ENCODE data around the gene MAD1L1. TPM values are rescaled to one million over a fixed set of nuclear protein-coding genes. Genes with fewer than 3 reads are reported as not detected.

MAD1L1 gene
- total and polyA plus RNA-seq, 2 of the 4 experiments (the other 2 are of a cell fraction), result 29.0 to 40.9 TPM

DNA sequence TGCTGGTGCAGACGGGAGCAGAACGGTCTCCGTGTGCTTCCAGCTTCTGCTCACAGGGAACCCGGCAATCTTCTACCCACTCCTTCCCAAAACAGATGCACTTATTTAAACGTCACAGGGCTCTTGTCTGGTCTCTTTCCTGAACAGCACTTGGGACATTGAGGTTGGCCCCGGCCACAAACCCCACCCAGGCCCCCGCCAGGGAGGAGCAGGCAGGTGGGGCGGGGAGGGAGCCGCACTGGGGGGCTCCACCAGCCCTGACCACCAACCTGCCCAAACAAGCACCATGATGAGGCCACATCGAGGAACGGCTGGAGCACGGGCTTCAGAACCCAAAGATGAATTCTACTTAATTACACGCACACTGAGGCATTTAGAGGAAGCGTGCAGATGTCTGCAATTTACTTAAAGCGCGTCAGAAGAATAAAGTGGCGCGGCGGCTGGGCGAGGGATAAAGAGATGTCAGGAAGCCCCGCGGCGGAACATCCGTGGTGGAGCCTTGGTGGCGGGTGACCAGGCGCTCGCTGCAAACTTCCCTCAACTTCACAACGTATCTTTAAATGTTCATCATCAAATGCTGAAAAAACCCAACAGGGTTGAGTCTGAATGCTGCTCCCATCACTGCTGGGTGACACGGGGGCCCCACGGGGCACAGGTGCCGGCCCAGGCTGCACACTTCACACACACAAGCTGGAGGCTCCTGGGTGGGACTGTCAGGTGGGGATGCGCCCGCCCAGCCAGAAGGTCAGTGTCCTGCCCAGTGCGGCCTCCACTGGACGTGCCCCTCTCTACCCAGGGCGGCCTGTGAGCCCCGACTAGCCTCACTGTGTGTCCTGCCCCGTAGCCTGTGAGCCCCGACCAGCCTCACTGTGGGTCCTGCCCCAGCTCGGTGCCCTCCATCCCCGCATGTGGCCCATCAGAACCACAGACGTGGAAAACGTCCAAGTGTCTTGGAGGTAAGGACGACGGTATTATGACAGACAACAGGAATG lies 279.2 kb downstream of the MAD1L1 start:
- POLR2A ChIA-PET (ENCODE audit: unreplicated experiment), result no interaction called here

More for the DNA sequence above, 279.2 kb downstream of the MAD1L1 start:
- H4K91ac ChIP-seq (ENCODE audit: insufficient read depth, low read depth, low read length), result no peak overlapping the region
- H3K27me3 ChIP-seq (ENCODE audit: control insufficient read depth, insufficient read depth, low read length), result no peaks in the 10 kb centered on the region
- no peaks in the 10 kb centered on the region for H3K4me1 ChIP-seq (ENCODE audit: control insufficient read depth, insufficient read depth, low read length)
- no peak overlapping the region for H2AFZ ChIP-seq (replicated peaks; ENCODE audit: low read length, poor library complexity)
- H3K4me2 ChIP-seq (ENCODE audit: low read depth, low read length), result no peak overlapping the region
- peaks cover 2% of the 10 kb centered on the region; the same call in 1 of the 2 replicates for H3K9me1 ChIP-seq (ENCODE audit: insufficient read depth, low read length)
- no peak overlapping the region for H3K9ac ChIP-seq (ENCODE audit: low read depth, low read length)
- H3K36me3 ChIP-seq (ENCODE audit: control insufficient read depth, insufficient read depth, low read length), result no peaks in the 10 kb centered on the region
- CTCF ChIA-PET, result no interaction called here
- no peak overlapping the region for H2AK5ac ChIP-seq (ENCODE audit: low read depth, low read length)
- H2BK15ac ChIP-seq (ENCODE audit: low read depth, low read length), result no peak overlapping the region
- no peak overlapping the region for H3K4me3 ChIP-seq (ENCODE audit: insufficient read depth, low read depth, low read length)
- no peak overlapping the region for H3K4ac ChIP-seq (ENCODE audit: low read depth, low read length)
- no peak overlapping the region for H2AK9ac ChIP-seq (replicated peaks; ENCODE audit: low read depth, low read length, poor library complexity)
- no peak overlapping the region for H3K56ac ChIP-seq (ENCODE audit: extremely low read depth, insufficient read depth, low read length)
- DNase-seq (no peak), ATAC-seq (ENCODE audit: low read depth) (no peak)
- no peak overlapping the region for H4K5ac ChIP-seq (ENCODE audit: low read depth, low read length)
- no peaks in the 10 kb centered on the region for H3K9me3 ChIP-seq (ENCODE audit: control insufficient read depth, insufficient read depth, low read length)
- in situ Hi-C loops (cut with MboI; ENCODE audit: low sequenced_read_pairs) (no loop called here), intact Hi-C loops (cut with micrococcal nuclease) (no loop called here), dilution Hi-C loops (cut with HindIII; ENCODE audit: low sequenced_read_pairs, unreplicated experiment) (no loop called here)
- no peaks in the 10 kb centered on the region; the same call in 1 of the 2 replicates for H4K20me1 ChIP-seq (ENCODE audit: insufficient read depth, low read length)
- TF ChIP-seq, protein P1, sequence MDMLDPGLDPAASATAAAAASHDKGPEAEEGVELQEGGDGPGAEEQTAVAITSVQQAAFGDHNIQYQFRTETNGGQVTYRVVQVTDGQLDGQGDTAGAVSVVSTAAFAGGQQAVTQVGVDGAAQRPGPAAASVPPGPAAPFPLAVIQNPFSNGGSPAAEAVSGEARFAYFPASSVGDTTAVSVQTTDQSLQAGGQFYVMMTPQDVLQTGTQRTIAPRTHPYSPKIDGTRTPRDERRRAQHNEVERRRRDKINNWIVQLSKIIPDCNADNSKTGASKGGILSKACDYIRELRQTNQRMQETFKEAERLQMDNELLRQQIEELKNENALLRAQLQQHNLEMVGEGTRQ (IDR thresholded peaks at IDR 0.05; ENCODE audit: low read depth, low read length), result no peak
- no peak for TF ChIP-seq RCOR1 (IDR thresholded peaks at IDR 0.05; ENCODE audit: insufficient replicate concordance, low read length)
- TF ChIP-seq MAFK (IDR thresholded peaks at IDR 0.05; ENCODE audit: low read depth, low read length), result no peak
- TF ChIP-seq RAD21 (IDR thresholded peaks at IDR 0.05; ENCODE audit: low read length), result no peak
- no peak for TF ChIP-seq CTCF (conservative IDR thresholded peaks at IDR 0.05; ENCODE audit: low read depth, low read length)
- no peak for TF ChIP-seq ELK1 (IDR thresholded peaks at IDR 0.05; ENCODE audit: borderline replicate concordance, low read depth, low read length)
- no peak for TF ChIP-seq RFX5 (IDR thresholded peaks at IDR 0.05; ENCODE audit: low read depth, low read length)
- no peak for TF ChIP-seq SMC3 (IDR thresholded peaks at IDR 0.05; ENCODE audit: low read depth, low read length)
- TF ChIP-seq CEBPB (IDR thresholded peaks at IDR 0.05; ENCODE audit: low read depth, low read length), result no peak
- TF ChIP-seq FOS (IDR thresholded peaks at IDR 0.05; ENCODE audit: low read depth, low read length), result no peak
- no peak for TF ChIP-seq MXI1 (IDR thresholded peaks at IDR 0.05; ENCODE audit: borderline replicate concordance, low read depth, low read length)
- H2BK120ac ChIP-seq (ENCODE audit: low read depth, low read length), result no peak overlapping the region
- H3K79me1 ChIP-seq (ENCODE audit: low read depth in 1 of 2, low read length in 2 of 2), result peaks cover 0 to 5% of the 10 kb centered on the region in 2 experiments; a peak in 1 of 4 replicates
- H3K18ac ChIP-seq (ENCODE audit: low read depth, low read length), result no peak overlapping the region
- BruUV-seq (replicated peaks), result no TSS peak
- H2BK20ac ChIP-seq (ENCODE audit: low read depth, low read length), result no peak overlapping the region
- whole genome bisulfite sequencing, 2 experiments (ENCODE audit: extremely low coverage in 2 of 2, insufficient read length in 1 of 2), result 92% methylated on average over 23 of the region's 45 CpGs; no CpG with 5 or more reads in 1 of the 2 experiments
- no peak overlapping the region for H3K23ac ChIP-seq (ENCODE audit: low read depth, low read length)
- no peak overlapping the region for H4K8ac ChIP-seq (ENCODE audit: low read depth in 2 of 2, low read length in 2 of 2)
- no peak overlapping the region for H3K27ac ChIP-seq (ENCODE audit: insufficient read depth, low read length)
- no peak overlapping the region for H2BK5ac ChIP-seq (ENCODE audit: low read depth, low read length, poor library complexity, severe bottlenecking)
- H3K14ac ChIP-seq (replicated peaks; ENCODE audit: low read depth, low read length), result no peak overlapping the region
